GM10266 (cell line): Measurements from ENCODE around the gene XRCC4.

Source experiments
- DNase-seq: peaks from one replicate; pipeline ENCODE4 v3.0.0; 2012; ENCODE audit errors: extremely low spot score
- CTCF ChIP-seq: IDR thresholded peaks from 2 replicates; pipeline ENCODE4 v1.5.1; 2012; ENCODE audit warnings: mild to moderate bottlenecking, low read depth; ENCODE audit not compliant: control insufficient read depth, insufficient read depth; ENCODE audit errors: missing control alignments

The XRCC4 gene

GRCh38 chr5:83388608-83389007 is 311.3 kb downstream of the XRCC4 start:
- no peak for TF ChIP-seq CTCF
- no peak for DNase-seq

- no peak for DNase-seq
- TF ChIP-seq CTCF, result no peak
Measured at GRCh38 chr5:83392766-83393503, 315.6 kb downstream of the XRCC4 start.

GRCh38 chr5:83393504-83393866 is 316.1 kb downstream of the XRCC4 start:
- DNase-seq, result no peak
- TF ChIP-seq CTCF, result no peak

- no peak for TF ChIP-seq CTCF
- DNase-seq, result no peak
Measured at GRCh38 chr5:83394190-83394589, 316.8 kb downstream of the XRCC4 start.

- no peak for TF ChIP-seq CTCF
Measured at GRCh38 chr5:83396662-83397061, 319.3 kb downstream of the XRCC4 start.

GRCh38 chr5:83397658-83398057 is 320.3 kb downstream of the XRCC4 start:
- no peak for TF ChIP-seq CTCF
- no peak for DNase-seq

More at GRCh38 chr5:83396662-83397061, 319.3 kb downstream of the XRCC4 start:
- no peak for DNase-seq

- no peak for TF ChIP-seq CTCF
- no peak for DNase-seq
Measured at GRCh38 chr5:83400241-83400640, 322.9 kb downstream of the XRCC4 start.
